Fibroblast of pulmonary artery (primary cell): ENCODE data around the gene SENP3.
"Not testable (repeated sequence)": the region's sequence is repeated elsewhere in the genome, so short reads cannot be mapped to it uniquely, and the experiment has no call there.

Experiments used
- DNase-seq: peaks from one replicate; pipeline ENCODE4 v3.0.0-alpha.2; 2010; ENCODE audit warnings: low read depth
- H3K4me3 ChIP-seq: replicated peaks from 2 replicates; pipeline ENCODE4 v1.5.1; 2011; ENCODE audit warnings: low read depth, mild to moderate bottlenecking, control low read depth, low read length, moderate library complexity
- TF ChIP-seq, protein P1 (sequence below): IDR thresholded peaks from 2 replicates; pipeline ENCODE4 v1.5.1; 2011; ENCODE audit warnings: mild to moderate bottlenecking, control low read depth, low read length, inconsistent platforms; ENCODE audit errors: missing control alignments

Gene SENP3

GRCh38 chr17:7589891-7590691, 28.4 kb downstream of the SENP3 start, which contains the start of gene SOX15:
SOX15 (minus strand) TSS chr17:7590094; CDS start chr17:7589676, 418 bp downstream.
- TF ChIP-seq, protein P1, sequence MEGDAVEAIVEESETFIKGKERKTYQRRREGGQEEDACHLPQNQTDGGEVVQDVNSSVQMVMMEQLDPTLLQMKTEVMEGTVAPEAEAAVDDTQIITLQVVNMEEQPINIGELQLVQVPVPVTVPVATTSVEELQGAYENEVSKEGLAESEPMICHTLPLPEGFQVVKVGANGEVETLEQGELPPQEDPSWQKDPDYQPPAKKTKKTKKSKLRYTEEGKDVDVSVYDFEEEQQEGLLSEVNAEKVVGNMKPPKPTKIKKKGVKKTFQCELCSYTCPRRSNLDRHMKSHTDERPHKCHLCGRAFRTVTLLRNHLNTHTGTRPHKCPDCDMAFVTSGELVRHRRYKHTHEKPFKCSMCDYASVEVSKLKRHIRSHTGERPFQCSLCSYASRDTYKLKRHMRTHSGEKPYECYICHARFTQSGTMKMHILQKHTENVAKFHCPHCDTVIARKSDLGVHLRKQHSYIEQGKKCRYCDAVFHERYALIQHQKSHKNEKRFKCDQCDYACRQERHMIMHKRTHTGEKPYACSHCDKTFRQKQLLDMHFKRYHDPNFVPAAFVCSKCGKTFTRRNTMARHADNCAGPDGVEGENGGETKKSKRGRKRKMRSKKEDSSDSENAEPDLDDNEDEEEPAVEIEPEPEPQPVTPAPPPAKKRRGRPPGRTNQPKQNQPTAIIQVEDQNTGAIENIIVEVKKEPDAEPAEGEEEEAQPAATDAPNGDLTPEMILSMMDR: no peak
- H3K4me3 ChIP-seq: no peak within 1 kb of the TSS
- DNase-seq: no peak

GRCh38 chr17:7590743-7591142, 29.0 kb downstream of the SENP3 start:
- TF ChIP-seq, protein P1: no peak
- no peak overlapping the region for H3K4me3 ChIP-seq
- DNase-seq: peak; percentile 44

- no peak for DNase-seq
- TF ChIP-seq, protein P1: no peak
- H3K4me3 ChIP-seq: no peak overlapping the region
These were observed 29.9 kb downstream of the SENP3 start for GRCh38 chr17:7591596-7591995.

- TF ChIP-seq, protein P1: no peak
- no peak for DNase-seq
- no peak overlapping the region for H3K4me3 ChIP-seq
These were observed 30.8 kb downstream of the SENP3 start for GRCh38 chr17:7592422-7593021.

DNA sequence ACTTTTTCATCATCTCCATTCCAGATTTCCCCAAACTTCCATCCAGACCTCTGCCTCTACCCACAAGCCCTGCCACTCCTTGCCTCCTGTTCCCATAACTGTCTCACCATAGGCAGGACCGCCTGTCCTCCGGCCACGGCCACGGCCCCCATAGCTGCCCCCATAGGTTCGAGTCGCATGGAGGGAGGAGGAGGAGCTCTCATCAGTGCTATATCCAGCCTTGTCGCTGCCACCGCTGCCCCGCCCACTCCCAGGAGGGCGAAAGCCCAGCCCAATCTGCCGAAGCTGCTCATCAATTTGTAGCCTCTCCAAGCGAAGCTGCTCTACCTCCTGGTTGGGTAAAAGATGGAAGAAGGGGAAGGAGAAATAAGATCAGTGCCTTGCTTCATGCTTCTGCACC, 31.6 kb downstream of the SENP3 start:
- no peak overlapping the region for H3K4me3 ChIP-seq
- TF ChIP-seq, protein P1: no peak
- no peak for DNase-seq

GRCh38 chr17:7597561-7597960, 35.8 kb downstream of the SENP3 start:
- H3K4me3 ChIP-seq, DNase-seq: not testable (repeated sequence)

DNA sequence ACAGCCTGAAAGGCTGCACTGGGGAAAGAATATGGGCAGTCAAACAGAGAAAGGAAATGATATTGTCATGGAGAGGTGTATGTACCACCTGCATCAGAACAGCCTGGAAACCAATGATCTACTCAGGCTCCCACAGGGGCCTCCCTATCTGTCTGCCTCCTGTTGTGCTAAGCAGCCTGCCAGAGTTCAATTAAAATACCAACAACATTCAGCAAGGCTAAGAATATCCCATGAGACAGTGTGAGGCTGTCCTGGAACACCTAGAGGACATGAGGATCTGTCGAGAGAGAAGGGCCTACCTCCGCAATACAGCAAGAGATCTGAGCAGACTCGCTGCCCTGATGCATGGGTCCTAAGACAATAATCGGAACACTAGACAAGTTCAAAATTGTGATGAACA, 44.6 kb downstream of the SENP3 start:
- DNase-seq: no peak
- H3K4me3 ChIP-seq: no peak overlapping the region
- TF ChIP-seq, protein P1: no peak
